ENCODE data around the gene SLC22A14. TPM values are rescaled to one million over a fixed set of nuclear protein-coding genes. Genes with fewer than 3 reads are reported as not detected.
A peak's percentile ranks its signal among the peaks of the same experiment; 100 is the strongest.

SLC22A14 gene
- total RNA-seq, 1 experiment from 2014 or later, result 0.03 TPM

DNA sequence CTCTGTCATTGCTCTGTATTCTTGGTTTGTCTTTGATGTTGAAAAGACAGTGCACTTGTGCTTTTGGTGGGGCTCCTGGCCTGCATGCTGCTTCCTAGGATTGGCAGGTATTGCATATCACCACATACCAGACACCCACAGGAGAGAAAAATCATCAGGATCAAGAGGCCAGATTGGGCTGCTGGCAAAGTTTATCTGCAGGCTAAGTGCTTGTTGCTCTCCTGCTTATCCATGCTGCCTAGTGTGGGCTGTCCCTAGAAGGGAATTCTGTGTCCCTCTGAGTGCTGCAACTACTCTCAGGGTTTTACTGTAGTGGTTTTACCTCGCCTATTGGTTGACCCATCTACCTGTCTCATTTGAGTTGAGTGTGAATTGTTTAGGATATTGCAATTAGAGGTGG is 17.3 kb upstream of the SLC22A14 start:
- Histone ChIP-seq H3K27me3 (ENCODE audit: control insufficient read depth, insufficient read depth, low read length) (no peaks in the 10 kb centered on the region), H3K4me3 (ENCODE audit: insufficient read depth, low read depth, low read length) (no peak overlapping the region)
- peak; percentile 10 for DNase-seq

DNA sequence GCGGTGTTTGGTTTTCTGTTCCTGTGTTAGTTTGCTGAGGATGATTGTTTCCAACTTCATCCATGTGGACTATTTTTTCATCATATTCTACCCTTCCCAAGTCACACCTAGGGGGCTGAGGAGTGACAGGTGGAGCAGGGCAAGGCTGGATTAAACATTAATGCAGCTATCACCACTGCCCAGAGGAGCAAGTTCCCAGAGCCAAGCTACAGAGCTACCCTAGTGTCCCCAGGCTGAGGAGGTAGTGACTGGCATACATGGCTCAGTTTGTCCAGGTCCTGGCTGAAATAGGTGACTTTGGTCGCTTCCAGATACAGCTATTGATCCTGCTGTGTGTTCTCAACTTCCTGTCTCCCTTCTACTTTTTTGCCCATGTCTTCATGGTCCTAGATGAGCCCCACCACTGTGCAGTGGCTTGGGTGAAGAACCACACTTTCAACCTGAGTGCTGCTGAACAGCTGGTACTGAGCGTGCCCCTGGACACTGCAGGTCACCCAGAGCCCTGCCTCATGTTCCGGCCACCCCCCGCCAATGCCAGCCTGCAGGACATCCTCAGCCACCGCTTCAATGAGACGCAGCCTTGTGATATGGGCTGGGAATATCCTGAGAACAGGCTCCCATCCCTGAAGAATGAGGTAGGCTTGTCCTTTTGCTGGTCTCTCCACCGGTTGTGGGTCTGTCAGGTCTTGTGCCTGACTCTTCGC is 16.3 kb upstream of the SLC22A14 start, which contains the start of gene SLC22A13:
Gene SLC22A13, plus strand, starts transcription at position 209 of the 704 bp plus-strand sequence. Its CDS starts 49 bp downstream, at position 258.
- Histone ChIP-seq H3K36me3 (replicated peaks; ENCODE audit: control insufficient read depth, insufficient read depth, low read length) (no peaks in the 10 kb centered on the region), H3K4me3 (ENCODE audit: insufficient read depth, low read depth, low read length) (no peak within 1 kb of the TSS), H3K27me3 (ENCODE audit: control insufficient read depth, insufficient read depth, low read length) (no peaks in the 10 kb centered on the region)
- DNase-seq, result no peak

More for the DNA sequence above, 17.3 kb upstream of the SLC22A14 start:
- no peaks in the 10 kb centered on the region for H3K36me3 ChIP-seq (replicated peaks; ENCODE audit: control insufficient read depth, insufficient read depth, low read length)

DNA sequence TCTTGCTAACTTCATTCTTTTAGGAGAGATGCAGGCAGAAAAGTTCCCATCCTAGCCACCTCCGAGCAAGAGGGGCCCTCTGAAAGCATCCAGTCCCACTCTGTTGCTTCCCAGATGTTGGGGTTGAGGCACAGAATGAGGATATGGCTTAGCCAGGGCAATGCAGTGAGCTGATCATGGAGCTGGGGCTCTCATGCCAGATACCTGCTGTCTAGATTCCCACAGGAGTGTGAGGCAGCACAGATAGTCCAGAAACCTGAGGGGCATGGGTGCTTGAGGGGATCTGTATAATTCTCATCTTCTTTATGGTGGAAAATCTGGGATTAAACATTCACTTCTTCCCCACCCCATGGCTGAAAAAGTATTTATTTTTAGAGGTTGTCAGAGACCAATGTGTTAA is 15.3 kb upstream of the SLC22A14 start:
- H3K27me3 ChIP-seq (ENCODE audit: control insufficient read depth, insufficient read depth, low read length), result no peaks in the 10 kb centered on the region
- no peak for DNase-seq
- no peaks in the 10 kb centered on the region for H3K36me3 ChIP-seq (replicated peaks; ENCODE audit: control insufficient read depth, insufficient read depth, low read length)
- no peak overlapping the region for H3K4me3 ChIP-seq (ENCODE audit: insufficient read depth, low read depth, low read length)

DNA sequence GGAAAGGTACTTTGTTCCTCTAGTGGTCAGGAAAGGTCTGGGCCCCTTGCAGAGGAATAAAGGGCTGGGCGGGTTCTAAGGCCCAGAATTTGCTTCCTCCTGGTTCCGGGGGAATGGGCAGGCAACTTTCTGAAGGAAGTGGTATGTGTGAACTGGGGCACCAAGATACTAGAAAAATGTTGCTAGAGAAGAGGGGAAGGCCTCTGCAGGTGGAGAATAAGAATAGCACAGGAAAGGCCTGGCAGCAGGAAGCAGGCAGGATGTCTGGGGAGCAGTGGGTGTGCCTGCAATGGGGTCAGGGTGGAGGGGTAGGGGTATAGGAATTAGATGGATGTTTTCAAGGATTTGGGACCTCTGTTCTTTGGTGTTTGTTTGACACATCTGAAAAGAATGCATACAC is 14.4 kb upstream of the SLC22A14 start:
- Histone ChIP-seq H3K27me3 (ENCODE audit: control insufficient read depth, insufficient read depth, low read length) (no peaks in the 10 kb centered on the region), H3K36me3 (replicated peaks; ENCODE audit: control insufficient read depth, insufficient read depth, low read length) (no peaks in the 10 kb centered on the region), H3K4me3 (ENCODE audit: insufficient read depth, low read depth, low read length) (no peak overlapping the region)
- peak; percentile 42 for DNase-seq

DNA sequence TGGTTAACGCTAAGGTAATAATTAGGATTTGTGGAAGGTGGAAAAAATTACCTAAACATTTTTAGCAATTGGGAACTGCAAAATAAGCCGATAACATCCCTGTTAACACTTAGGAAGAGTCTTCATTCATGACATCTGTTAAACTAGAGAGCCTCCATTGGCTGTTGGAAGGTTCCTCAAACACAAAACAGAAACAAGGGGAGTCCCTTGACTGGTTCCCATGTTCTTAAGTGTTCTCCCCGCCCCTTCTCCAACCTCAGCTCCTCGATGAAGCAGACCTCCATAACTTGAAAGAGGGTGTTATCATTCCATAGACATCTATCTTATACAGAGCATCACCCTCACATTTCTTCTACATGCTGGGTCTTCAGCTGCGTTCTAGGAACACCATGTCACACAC is 14.0 kb upstream of the SLC22A14 start:
- peak; percentile 6 for DNase-seq
- Histone ChIP-seq H3K27me3 (ENCODE audit: control insufficient read depth, insufficient read depth, low read length) (no peaks in the 10 kb centered on the region), H3K4me3 (ENCODE audit: insufficient read depth, low read depth, low read length) (no peak overlapping the region), H3K36me3 (replicated peaks; ENCODE audit: control insufficient read depth, insufficient read depth, low read length) (no peaks in the 10 kb centered on the region)

DNA sequence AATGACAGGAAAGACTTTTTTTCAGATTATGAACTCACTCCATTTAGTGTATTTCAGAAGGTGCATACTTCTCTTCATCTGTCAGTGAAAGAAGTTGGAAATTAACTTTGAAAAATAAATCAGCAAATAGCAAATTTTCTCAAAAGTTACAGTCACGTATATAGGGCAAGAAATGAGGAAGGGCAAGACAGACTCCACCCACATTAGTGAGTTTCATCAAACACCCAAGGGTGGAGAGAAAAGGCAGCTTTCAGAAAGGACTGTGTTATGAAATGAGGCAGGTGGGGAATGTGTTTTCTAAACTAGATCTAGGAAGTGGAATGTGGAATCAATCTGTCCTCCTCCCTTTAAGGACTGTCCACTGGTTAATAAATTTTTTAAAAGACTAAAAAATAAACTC is 13.6 kb upstream of the SLC22A14 start:
- H3K27me3 ChIP-seq (ENCODE audit: control insufficient read depth, insufficient read depth, low read length), result no peaks in the 10 kb centered on the region
- no peak for DNase-seq
- no peaks in the 10 kb centered on the region for H3K36me3 ChIP-seq (replicated peaks; ENCODE audit: control insufficient read depth, insufficient read depth, low read length)
- H3K4me3 ChIP-seq (ENCODE audit: insufficient read depth, low read depth, low read length), result no peak overlapping the region

DNA sequence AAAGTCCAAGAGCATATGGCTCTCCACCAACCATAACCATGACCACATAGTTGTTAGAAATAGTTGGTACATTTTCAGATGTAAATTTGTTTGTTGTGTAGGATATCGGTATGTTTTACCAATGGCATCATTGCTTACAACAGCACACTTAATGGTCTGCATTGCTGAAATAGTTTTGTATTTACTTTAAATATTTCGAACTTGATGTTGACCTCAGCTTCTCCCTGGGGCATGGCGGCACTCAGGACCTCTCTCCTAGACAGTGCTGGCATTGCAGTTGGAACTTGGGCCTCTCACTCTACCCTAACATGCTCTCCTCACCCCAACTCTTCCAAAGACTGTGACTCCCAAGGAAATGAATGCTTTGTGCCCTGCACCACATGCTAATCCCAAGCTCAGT is 11.5 kb upstream of the SLC22A14 start:
- Histone ChIP-seq H3K36me3 (replicated peaks; ENCODE audit: control insufficient read depth, insufficient read depth, low read length) (no peaks in the 10 kb centered on the region), H3K27me3 (ENCODE audit: control insufficient read depth, insufficient read depth, low read length) (no peaks in the 10 kb centered on the region), H3K4me3 (ENCODE audit: insufficient read depth, low read depth, low read length) (no peak overlapping the region)
- DNase-seq, result no peak

DNA sequence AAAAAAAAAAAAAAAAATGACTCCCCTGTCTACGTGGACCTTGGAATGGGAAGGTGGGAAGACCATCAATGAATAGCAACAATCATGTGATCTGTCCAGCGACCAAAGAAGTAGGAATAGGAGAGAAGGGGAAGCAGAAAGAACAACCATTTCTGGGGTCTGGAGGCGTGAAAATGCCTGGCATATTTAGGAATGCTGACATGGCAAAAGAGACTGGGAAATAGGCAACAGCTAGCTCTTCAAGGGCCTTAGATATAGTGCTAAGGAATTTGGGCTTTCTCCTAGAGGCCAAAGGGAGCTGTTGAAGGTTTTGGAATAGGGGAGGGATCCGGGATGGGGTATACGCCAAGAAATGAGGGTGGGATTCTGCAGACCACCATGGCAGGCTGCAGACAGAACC is 10.5 kb upstream of the SLC22A14 start:
- peak; percentile 5 for DNase-seq
- no peaks in the 10 kb centered on the region for H3K27me3 ChIP-seq (ENCODE audit: control insufficient read depth, insufficient read depth, low read length)
- no peaks in the 10 kb centered on the region for H3K36me3 ChIP-seq (replicated peaks; ENCODE audit: control insufficient read depth, insufficient read depth, low read length)
- no peak overlapping the region for H3K4me3 ChIP-seq (ENCODE audit: insufficient read depth, low read depth, low read length)

DNA sequence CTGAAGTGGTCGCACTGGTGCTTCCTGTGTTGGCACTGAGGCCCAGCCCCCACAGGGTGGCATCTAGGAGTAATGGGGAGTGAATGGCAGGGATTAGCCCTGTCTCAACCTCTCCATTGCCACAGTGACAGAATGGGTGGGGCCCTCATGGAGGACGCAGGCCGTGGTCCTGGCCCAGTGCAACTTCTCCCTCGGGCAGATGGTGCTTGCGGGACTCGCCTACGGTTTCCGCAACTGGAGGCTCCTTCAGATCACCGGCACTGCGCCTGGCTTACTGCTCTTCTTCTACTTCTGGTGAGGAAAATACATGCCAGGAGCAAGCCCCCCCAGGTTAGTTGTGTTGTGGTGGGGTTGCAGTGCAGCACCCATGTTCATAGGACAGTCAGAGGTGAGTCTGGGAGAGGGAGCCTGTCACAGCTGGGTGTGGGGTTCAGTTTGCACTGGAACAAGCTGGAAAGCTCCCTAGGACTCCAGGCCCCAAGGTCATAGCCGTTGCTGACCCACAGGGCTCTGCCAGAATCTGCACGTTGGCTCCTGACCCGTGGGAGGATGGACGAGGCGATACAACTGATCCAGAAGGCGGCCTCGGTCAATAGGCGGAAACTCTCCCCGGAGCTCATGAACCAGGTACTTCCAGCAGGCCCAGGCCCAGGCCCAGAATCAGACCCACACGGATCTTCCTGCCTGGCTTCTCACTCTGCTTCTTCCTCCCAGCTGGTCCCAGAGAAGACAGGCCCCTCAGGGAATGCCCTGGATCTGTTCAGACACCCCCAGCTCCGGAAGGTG is 7.0 kb upstream of the SLC22A14 start:
- Histone ChIP-seq H3K4me3 (ENCODE audit: insufficient read depth, low read depth, low read length) (no peak overlapping the region), H3K36me3 (replicated peaks; ENCODE audit: control insufficient read depth, insufficient read depth, low read length) (no peaks in the 10 kb centered on the region), H3K27me3 (ENCODE audit: control insufficient read depth, insufficient read depth, low read length) (no peaks in the 10 kb centered on the region)
- DNase-seq, result no peak

DNA sequence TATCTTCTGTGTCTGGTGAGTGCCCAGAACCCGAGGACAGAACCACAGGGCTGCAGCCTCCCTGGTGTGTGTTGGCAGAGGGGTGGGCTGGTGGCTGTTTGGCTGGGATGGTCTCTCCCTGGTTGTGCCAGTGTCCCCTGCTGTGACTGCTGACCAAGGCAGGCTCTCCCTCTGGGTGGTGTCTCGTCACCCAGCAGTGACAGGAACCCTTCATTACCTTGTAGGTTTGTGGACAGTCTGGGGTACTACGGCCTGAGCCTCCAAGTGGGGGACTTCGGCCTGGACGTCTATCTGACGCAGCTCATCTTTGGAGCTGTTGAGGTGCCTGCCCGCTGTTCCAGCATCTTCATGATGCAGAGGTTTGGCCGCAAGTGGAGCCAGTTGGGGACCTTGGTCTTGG is 6.4 kb upstream of the SLC22A14 start:
- no peaks in the 10 kb centered on the region for H3K36me3 ChIP-seq (replicated peaks; ENCODE audit: control insufficient read depth, insufficient read depth, low read length)

DNA sequence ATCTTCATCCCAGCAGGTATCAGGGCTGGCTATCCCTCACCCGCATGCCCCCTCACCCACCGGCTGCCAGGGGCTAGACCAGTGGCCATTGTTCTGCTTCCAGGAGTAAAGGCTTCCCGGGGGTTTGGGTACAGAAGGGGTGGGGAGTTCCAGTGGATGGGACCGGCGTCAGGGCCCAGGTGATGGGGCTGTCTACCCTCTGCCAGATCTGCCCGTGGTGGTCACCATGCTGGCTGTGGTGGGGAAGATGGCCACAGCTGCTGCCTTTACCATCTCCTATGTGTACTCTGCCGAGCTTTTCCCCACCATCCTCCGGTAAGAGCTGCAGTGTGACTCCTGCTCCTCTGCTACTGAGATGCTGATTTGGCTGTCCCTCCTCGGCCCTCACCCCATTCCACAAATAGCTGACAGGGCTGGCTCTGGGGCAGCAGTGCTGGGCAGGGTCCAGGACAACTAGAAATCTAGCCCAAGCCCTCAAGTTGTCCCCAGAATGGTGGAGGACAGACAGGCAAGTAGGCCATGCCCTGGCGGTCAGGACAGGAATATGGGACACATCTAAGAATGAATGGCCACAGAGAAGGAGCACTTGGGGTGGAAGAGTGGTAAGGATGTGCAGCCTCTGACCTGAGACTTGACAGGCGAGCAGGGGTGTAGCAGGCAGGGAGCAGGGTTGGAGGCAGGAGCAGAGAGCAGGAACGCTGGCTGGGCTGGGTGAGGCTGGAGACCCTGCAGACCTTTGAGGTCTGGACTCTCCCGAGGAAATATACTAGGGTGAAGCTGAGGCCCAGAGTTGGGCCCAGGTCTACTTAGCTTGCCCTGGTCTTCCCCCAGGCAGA is 5.8 kb upstream of the SLC22A14 start:
- no peak for DNase-seq
- no peaks in the 10 kb centered on the region for H3K36me3 ChIP-seq (replicated peaks; ENCODE audit: control insufficient read depth, insufficient read depth, low read length)
- no peaks in the 10 kb centered on the region for H3K27me3 ChIP-seq (ENCODE audit: control insufficient read depth, insufficient read depth, low read length)
- H3K4me3 ChIP-seq (ENCODE audit: insufficient read depth, low read depth, low read length), result no peak overlapping the region

More for the DNA sequence above, 6.4 kb upstream of the SLC22A14 start:
- no peak overlapping the region for H3K4me3 ChIP-seq (ENCODE audit: insufficient read depth, low read depth, low read length)
- H3K27me3 ChIP-seq (ENCODE audit: control insufficient read depth, insufficient read depth, low read length), result no peaks in the 10 kb centered on the region
- no peak for DNase-seq

DNA sequence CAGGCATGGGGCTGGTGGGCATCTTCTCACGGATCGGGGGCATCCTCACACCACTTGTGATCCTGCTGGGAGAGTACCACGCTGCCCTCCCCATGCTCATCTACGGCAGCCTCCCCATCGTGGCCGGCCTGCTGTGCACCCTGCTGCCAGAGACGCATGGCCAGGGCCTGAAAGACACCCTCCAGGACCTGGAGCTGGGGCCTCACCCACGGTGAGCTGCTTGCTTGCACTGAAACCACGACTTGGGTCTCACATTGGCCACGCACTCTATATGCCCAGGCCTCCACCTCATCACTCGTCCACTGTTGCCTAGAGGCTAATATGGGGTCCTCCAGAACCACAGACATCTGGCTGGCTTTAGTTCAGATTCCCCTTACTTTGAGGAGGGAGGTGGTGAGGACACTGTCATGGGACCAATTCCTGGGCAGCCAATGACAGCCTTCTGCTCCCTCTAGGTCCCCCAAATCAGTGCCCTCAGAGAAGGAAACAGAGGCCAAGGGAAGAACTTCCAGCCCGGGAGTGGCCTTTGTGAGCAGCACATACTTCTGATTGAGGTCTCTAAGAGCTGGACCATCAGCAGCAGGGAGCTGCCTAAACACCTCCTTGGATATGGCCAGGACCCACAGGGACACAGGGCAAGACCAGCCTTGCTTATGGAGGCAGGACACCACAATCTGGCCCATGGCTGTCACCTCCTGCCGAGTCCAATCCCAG is 5.0 kb upstream of the SLC22A14 start:
- DNase-seq, result no peak
- Histone ChIP-seq H3K36me3 (replicated peaks; ENCODE audit: control insufficient read depth, insufficient read depth, low read length) (no peaks in the 10 kb centered on the region), H3K27me3 (ENCODE audit: control insufficient read depth, insufficient read depth, low read length) (no peaks in the 10 kb centered on the region), H3K4me3 (ENCODE audit: insufficient read depth, low read depth, low read length) (no peak overlapping the region)

DNA sequence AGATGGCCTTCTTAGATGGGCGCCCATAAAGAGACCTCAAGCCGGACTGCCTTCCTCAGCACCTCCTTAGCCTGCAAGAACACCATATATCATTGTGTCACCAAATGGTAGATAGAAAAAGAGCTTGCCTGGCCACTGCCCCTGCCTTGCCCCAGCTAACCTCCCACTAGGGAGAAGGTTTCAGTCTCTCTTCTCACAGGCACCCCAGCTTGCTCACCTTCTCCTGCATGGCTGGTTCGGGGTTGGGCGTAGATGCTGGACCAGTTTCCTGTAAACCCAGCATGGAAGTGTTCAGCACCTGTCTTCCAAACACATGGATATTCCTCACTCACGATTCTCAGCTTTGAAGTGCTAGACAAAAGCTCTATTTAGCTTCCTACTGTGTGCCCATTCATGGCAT is 3.3 kb upstream of the SLC22A14 start:
- no peaks in the 10 kb centered on the region for H3K36me3 ChIP-seq (replicated peaks; ENCODE audit: control insufficient read depth, insufficient read depth, low read length)
- DNase-seq, result no peak
- H3K4me3 ChIP-seq (ENCODE audit: insufficient read depth, low read depth, low read length), result no peak overlapping the region
- no peaks in the 10 kb centered on the region for H3K27me3 ChIP-seq (ENCODE audit: control insufficient read depth, insufficient read depth, low read length)

Measured in H7 (cell line).